ENCODE results near the gene MMD. TPM values are rescaled to one million over a fixed set of nuclear protein-coding genes. Genes with fewer than 3 reads are reported as not detected.

Gene MMD
- polyA plus RNA-seq, 1 donor from 2014 or later, result 111 TPM

DNA sequence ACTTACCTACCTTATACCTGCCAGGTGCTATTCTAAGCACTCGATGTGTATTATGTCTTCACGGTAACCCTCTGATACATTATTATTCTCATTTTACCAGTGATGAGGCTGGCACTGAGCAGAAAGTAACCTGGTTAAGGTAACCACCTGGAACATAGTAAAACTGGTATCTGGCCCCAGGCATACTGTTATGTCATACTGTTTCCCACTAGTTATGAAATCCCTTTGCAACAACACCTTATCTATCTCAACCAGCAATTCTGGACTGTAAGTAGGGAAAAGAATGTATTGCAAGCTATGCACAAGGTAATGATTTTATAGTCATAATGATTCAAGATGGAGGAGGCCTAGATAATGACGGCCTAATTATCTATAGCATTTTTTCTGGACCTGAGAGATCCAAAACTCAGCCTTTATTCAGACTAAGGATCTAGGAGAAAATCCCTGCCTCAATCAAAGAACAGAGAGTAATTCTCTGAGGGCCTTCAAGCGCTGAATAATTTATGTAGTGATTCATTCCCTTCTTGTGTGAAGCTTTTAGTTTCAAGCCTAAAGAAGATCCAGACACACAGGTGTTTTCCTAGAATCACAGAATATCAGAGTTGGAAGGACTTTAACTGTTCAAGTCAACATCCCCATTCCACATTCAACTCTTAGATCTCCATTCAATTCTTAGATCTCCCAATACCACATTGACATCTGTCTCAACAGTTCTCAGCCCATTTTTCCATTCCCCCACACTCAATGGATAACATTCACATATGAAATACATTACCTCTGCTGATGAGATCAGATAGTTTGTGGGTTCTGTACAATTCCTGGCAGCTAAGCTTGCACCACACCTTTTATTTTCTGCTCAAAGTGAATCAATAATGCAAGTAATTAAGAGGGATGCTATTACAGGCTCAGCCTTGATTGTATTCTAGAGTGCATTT, 14.9 kb upstream of the MMD start:
- TF ChIP-seq, protein P1, sequence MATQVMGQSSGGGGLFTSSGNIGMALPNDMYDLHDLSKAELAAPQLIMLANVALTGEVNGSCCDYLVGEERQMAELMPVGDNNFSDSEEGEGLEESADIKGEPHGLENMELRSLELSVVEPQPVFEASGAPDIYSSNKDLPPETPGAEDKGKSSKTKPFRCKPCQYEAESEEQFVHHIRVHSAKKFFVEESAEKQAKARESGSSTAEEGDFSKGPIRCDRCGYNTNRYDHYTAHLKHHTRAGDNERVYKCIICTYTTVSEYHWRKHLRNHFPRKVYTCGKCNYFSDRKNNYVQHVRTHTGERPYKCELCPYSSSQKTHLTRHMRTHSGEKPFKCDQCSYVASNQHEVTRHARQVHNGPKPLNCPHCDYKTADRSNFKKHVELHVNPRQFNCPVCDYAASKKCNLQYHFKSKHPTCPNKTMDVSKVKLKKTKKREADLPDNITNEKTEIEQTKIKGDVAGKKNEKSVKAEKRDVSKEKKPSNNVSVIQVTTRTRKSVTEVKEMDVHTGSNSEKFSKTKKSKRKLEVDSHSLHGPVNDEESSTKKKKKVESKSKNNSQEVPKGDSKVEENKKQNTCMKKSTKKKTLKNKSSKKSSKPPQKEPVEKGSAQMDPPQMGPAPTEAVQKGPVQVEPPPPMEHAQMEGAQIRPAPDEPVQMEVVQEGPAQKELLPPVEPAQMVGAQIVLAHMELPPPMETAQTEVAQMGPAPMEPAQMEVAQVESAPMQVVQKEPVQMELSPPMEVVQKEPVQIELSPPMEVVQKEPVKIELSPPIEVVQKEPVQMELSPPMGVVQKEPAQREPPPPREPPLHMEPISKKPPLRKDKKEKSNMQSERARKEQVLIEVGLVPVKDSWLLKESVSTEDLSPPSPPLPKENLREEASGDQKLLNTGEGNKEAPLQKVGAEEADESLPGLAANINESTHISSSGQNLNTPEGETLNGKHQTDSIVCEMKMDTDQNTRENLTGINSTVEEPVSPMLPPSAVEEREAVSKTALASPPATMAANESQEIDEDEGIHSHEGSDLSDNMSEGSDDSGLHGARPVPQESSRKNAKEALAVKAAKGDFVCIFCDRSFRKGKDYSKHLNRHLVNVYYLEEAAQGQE (IDR thresholded peaks at IDR 0.05; ENCODE audit: borderline replicate concordance), result no peak
- TF ChIP-seq SMC3 (conservative IDR thresholded peaks at IDR 0.05; ENCODE audit: poor library complexity), result no peak
- TF ChIP-seq TAF1 (IDR thresholded peaks at IDR 0.05; ENCODE audit: low read depth), result no peak
- no peak for TF ChIP-seq MXI1 (conservative IDR thresholded peaks at IDR 0.05; ENCODE audit: poor library complexity, severe bottlenecking)
- TF ChIP-seq RAD21 (conservative IDR thresholded peaks at IDR 0.05), result no peak
- TF ChIP-seq EZH2 (IDR thresholded peaks at IDR 0.05; ENCODE audit: borderline replicate concordance, insufficient read depth, low read length, poor library complexity, severe bottlenecking), result no peak
- TF ChIP-seq, protein P2, sequence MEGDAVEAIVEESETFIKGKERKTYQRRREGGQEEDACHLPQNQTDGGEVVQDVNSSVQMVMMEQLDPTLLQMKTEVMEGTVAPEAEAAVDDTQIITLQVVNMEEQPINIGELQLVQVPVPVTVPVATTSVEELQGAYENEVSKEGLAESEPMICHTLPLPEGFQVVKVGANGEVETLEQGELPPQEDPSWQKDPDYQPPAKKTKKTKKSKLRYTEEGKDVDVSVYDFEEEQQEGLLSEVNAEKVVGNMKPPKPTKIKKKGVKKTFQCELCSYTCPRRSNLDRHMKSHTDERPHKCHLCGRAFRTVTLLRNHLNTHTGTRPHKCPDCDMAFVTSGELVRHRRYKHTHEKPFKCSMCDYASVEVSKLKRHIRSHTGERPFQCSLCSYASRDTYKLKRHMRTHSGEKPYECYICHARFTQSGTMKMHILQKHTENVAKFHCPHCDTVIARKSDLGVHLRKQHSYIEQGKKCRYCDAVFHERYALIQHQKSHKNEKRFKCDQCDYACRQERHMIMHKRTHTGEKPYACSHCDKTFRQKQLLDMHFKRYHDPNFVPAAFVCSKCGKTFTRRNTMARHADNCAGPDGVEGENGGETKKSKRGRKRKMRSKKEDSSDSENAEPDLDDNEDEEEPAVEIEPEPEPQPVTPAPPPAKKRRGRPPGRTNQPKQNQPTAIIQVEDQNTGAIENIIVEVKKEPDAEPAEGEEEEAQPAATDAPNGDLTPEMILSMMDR (IDR thresholded peaks at IDR 0.05; ENCODE audit: poor library complexity, severe bottlenecking), result no peak
- TF ChIP-seq EP300 (conservative IDR thresholded peaks at IDR 0.05; ENCODE audit: poor library complexity, severe bottlenecking), result no peak
- TF ChIP-seq POLR2AphosphoS5 (IDR thresholded peaks at IDR 0.05), result no peak
- Histone ChIP-seq H3F3A (ENCODE audit: insufficient read depth, low read length, poor library complexity, severe bottlenecking) (no peaks in the 10 kb centered on the region), H3K79me2 (replicated peaks; ENCODE audit: insufficient read depth, low read length) (no peaks in the 10 kb centered on the region), H3K9me3 (ENCODE audit: low read length) (no peaks in the 10 kb centered on the region), H3K4me3 (ENCODE audit: low read length) (no peak overlapping the region), H3K36me3 (ENCODE audit: insufficient read depth, low read length) (no peaks in the 10 kb centered on the region), H3K4me2 (ENCODE audit: low read length) (no peak overlapping the region), H3K9ac (ENCODE audit: low read length) (no peak overlapping the region), H2AFZ (ENCODE audit: low read depth, low read length) (no peak overlapping the region), H4K20me1 (ENCODE audit: insufficient read depth) (no peaks in the 10 kb centered on the region), H3K27ac (ENCODE audit: low read length) (no peak overlapping the region), H3K9me2 (ENCODE audit: insufficient read depth, low read length) (no peaks in the 10 kb centered on the region), H3K27me3 (ENCODE audit: insufficient read depth, low read depth, low read length) (no peaks in the 10 kb centered on the region)

DNA sequence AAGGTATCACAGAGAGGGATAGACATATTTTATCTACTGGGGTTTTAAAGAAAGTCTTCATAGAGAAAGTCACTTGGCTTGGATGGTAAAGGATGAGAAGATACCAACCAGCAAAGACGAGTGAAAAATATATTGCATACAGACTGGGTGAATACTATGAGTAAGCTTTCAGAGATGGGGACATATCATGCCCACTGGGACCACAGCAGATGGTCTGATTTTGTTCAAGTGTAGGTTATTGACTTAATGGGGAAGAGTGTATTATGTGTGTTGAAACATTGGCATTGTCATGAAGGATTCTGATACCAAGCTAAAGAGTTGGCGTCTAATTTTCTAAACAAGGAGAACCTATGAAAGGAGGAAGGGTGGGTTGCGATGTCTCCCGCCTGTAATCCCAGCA, 13.8 kb upstream of the MMD start:
- TF ChIP-seq SMC3 (conservative IDR thresholded peaks at IDR 0.05; ENCODE audit: poor library complexity) (no peak), RAD21 (conservative IDR thresholded peaks at IDR 0.05) (no peak), EP300 (conservative IDR thresholded peaks at IDR 0.05; ENCODE audit: poor library complexity, severe bottlenecking) (no peak), MXI1 (conservative IDR thresholded peaks at IDR 0.05; ENCODE audit: poor library complexity, severe bottlenecking) (no peak), TAF1 (IDR thresholded peaks at IDR 0.05; ENCODE audit: low read depth) (no peak), POLR2AphosphoS5 (IDR thresholded peaks at IDR 0.05) (no peak), EZH2 (IDR thresholded peaks at IDR 0.05; ENCODE audit: borderline replicate concordance, insufficient read depth, low read length, poor library complexity, severe bottlenecking) (no peak)
- TF ChIP-seq, protein P1 (IDR thresholded peaks at IDR 0.05; ENCODE audit: borderline replicate concordance), result no peak
- TF ChIP-seq, protein P2 (IDR thresholded peaks at IDR 0.05; ENCODE audit: poor library complexity, severe bottlenecking), result no peak
- Histone ChIP-seq H3K4me2 (ENCODE audit: low read length) (no peak overlapping the region), H3F3A (ENCODE audit: insufficient read depth, low read length, poor library complexity, severe bottlenecking) (no peaks in the 10 kb centered on the region), H3K9me3 (ENCODE audit: low read length) (no peaks in the 10 kb centered on the region), H3K79me2 (replicated peaks; ENCODE audit: insufficient read depth, low read length) (no peaks in the 10 kb centered on the region), H4K20me1 (ENCODE audit: insufficient read depth) (no peaks in the 10 kb centered on the region), H3K27me3 (ENCODE audit: insufficient read depth, low read depth, low read length) (no peaks in the 10 kb centered on the region), H3K27ac (ENCODE audit: low read length) (no peak overlapping the region), H3K36me3 (ENCODE audit: insufficient read depth, low read length) (no peaks in the 10 kb centered on the region), H3K9me2 (ENCODE audit: insufficient read depth, low read length) (no peaks in the 10 kb centered on the region), H3K9ac (ENCODE audit: low read length) (no peak overlapping the region), H2AFZ (ENCODE audit: low read depth, low read length) (no peak overlapping the region), H3K4me3 (ENCODE audit: low read length) (no peak overlapping the region)
